PFSK-1 (cell line): ENCODE measurements around the gene ZMAT3.

Experiments
- FOXP2 ChIP-seq: optimal IDR thresholded peaks from 2 replicates; pipeline ENCODE3; 2011; ENCODE audit warnings: borderline replicate concordance, control low read depth, inconsistent platforms; ENCODE audit not compliant: insufficient read depth; ENCODE audit errors: extremely low read length, extremely low read depth
- POLR2AphosphoS5 ChIP-seq: IDR thresholded peaks from 2 replicates; pipeline ENCODE4 v1.6.1; 2012; ENCODE audit warnings: low read depth, mild to moderate bottlenecking, control low read depth, low read length, moderate library complexity
- SIN3A ChIP-seq: IDR thresholded peaks from 2 replicates; pipeline ENCODE4 v1.6.1; 2012; ENCODE audit warnings: mild to moderate bottlenecking, low read length, moderate library complexity, borderline replicate concordance; ENCODE audit not compliant: insufficient read depth
- TAF1 ChIP-seq: IDR thresholded peaks from 2 replicates; pipeline ENCODE4 v1.6.1; 2012; ENCODE audit warnings: low read length, control low read depth, borderline replicate concordance; ENCODE audit not compliant: insufficient read depth
- TF ChIP-seq, protein P1 (sequence below), 2 experiments: IDR thresholded peaks; 2 replicates each; pipeline versions ENCODE4 v1.6.1 to v1.8.0; 2011 to 2012; ENCODE audit warnings: low read depth in 2 of 2, low read length in 2 of 2, control low read depth in 1 of 2, inconsistent platforms in 1 of 2, mild to moderate bottlenecking in 1 of 2, moderate library complexity in 1 of 2; ENCODE audit not compliant: insufficient read depth in 1 of 2

ZMAT3 gene

DNA sequence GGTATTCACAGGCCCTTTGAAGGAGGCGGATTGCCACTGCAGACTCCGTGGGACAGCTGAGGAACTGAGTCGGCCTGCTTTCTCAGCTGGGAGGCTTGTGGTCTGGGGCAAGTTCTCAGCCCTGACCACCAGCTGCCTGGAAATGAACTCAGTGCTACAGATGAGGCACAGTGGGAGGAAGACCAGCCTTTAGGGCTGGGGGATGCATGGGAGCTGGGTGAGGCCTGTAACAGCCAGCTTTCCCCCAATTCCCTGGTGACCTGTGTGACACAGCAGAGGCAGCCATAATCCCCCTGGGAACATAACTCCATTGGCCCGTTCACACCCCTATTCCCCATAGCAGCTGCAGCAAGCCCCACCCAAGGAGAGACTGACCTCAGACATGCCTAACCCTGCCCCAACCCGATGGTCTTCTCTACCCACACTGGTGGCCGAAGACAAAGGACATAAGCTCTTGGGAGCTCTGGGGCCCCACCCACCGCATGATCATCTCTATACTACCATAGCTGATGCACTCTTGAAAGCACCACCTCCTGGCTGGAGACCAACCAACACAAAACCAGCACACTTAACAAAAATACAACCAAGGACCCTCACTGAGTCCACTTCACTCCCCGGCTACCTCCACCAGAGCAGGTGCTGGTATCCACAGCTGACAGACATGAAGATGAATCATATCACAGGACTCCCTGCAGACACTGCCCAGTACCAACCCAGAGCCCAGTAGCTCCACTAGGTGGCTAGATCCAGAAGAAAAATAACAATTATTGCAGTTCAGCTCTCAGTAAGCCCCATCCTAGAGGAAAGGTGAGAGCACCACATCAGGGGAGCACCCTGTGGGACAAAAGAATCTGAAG lies 24.9 kb downstream of the ZMAT3 start:
- TF ChIP-seq TAF1, result no peak
- TF ChIP-seq FOXP2, result no peak
- TF ChIP-seq, protein P1, sequence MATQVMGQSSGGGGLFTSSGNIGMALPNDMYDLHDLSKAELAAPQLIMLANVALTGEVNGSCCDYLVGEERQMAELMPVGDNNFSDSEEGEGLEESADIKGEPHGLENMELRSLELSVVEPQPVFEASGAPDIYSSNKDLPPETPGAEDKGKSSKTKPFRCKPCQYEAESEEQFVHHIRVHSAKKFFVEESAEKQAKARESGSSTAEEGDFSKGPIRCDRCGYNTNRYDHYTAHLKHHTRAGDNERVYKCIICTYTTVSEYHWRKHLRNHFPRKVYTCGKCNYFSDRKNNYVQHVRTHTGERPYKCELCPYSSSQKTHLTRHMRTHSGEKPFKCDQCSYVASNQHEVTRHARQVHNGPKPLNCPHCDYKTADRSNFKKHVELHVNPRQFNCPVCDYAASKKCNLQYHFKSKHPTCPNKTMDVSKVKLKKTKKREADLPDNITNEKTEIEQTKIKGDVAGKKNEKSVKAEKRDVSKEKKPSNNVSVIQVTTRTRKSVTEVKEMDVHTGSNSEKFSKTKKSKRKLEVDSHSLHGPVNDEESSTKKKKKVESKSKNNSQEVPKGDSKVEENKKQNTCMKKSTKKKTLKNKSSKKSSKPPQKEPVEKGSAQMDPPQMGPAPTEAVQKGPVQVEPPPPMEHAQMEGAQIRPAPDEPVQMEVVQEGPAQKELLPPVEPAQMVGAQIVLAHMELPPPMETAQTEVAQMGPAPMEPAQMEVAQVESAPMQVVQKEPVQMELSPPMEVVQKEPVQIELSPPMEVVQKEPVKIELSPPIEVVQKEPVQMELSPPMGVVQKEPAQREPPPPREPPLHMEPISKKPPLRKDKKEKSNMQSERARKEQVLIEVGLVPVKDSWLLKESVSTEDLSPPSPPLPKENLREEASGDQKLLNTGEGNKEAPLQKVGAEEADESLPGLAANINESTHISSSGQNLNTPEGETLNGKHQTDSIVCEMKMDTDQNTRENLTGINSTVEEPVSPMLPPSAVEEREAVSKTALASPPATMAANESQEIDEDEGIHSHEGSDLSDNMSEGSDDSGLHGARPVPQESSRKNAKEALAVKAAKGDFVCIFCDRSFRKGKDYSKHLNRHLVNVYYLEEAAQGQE (IDR thresholded peaks at IDR 0.05; ENCODE audit: insufficient read depth in 1 of 2, low read depth in 2 of 2, low read length in 2 of 2), result no peak
- no peak for TF ChIP-seq POLR2AphosphoS5
- TF ChIP-seq SIN3A, result no peak

- no peak for TF ChIP-seq FOXP2
- TF ChIP-seq, protein P1 (IDR thresholded peaks at IDR 0.05; ENCODE audit: insufficient read depth in 1 of 2, low read depth in 2 of 2, low read length in 2 of 2), result no peak
- no peak for TF ChIP-seq POLR2AphosphoS5
- TF ChIP-seq SIN3A, result no peak
- no peak for TF ChIP-seq TAF1
Observed at GRCh38 chr3:179045719-179046402, 25.7 kb downstream of the ZMAT3 start.

- TF ChIP-seq FOXP2 (no peak), SIN3A (no peak), POLR2AphosphoS5 (no peak), TAF1 (no peak)
- TF ChIP-seq, protein P1 (IDR thresholded peaks at IDR 0.05; ENCODE audit: insufficient read depth in 1 of 2, low read depth in 2 of 2, low read length in 2 of 2), result no peak
Observed at GRCh38 chr3:179038216-179038898, 33.3 kb downstream of the ZMAT3 start.

GRCh38 chr3:179037351-179037750 lies 34.3 kb downstream of the ZMAT3 start:
- TF ChIP-seq POLR2AphosphoS5 (no peak), FOXP2 (no peak), TAF1 (no peak)

GRCh38 chr3:179036626-179037300 lies 34.8 kb downstream of the ZMAT3 start:
- TF ChIP-seq FOXP2 (no peak), SIN3A (no peak), POLR2AphosphoS5 (no peak), TAF1 (no peak)
- TF ChIP-seq, protein P1 (IDR thresholded peaks at IDR 0.05; ENCODE audit: insufficient read depth in 1 of 2, low read depth in 2 of 2, low read length in 2 of 2), result no peak
